Type B pancreatic cell (in vitro differentiated cells): ENCODE results near the gene NRG4. TPM values are rescaled to one million over a fixed set of nuclear protein-coding genes. Genes with fewer than 3 reads are reported as not detected.

Experiments used
- DNase-seq: peaks from one replicate; pipeline ENCODE4 v3.0.0; 2021; ENCODE audit warnings: mixed read lengths; ENCODE audit not compliant: unreplicated experiment; ENCODE audit errors: extremely low spot score
- H3K27ac Mint-ChIP-seq: 2 replicates; pipeline ENCODE4 v1.8.0; 2021; ENCODE audit warnings: mild to moderate bottlenecking, mixed read lengths
- H3K27me3 Mint-ChIP-seq: 2 replicates; pipeline ENCODE4 v1.8.0; 2021; ENCODE audit warnings: mixed read lengths
- H3K36me3 Mint-ChIP-seq: 2 replicates; pipeline ENCODE4 v1.8.0; 2021; ENCODE audit warnings: mixed read lengths
- H3K4me1 Mint-ChIP-seq: one replicate; pipeline ENCODE4 v1.8.0; 2021; ENCODE audit warnings: mixed read lengths; ENCODE audit not compliant: unreplicated experiment
- H3K4me3 Mint-ChIP-seq: 2 replicates; pipeline ENCODE4 v1.8.0; 2021; ENCODE audit warnings: mild to moderate bottlenecking, mixed read lengths
- H3K9me3 Mint-ChIP-seq: 2 replicates; pipeline ENCODE4 v1.8.0; 2021; ENCODE audit warnings: mixed read lengths
- total RNA-seq: library from RNA; stranded (reverse); gene quantifications from 2 replicates; pipeline ENCODE4 v1.2.1, GENCODE V29; 2021; ENCODE audit warnings: low replicate concordance
- TF ChIP-seq, protein P1 (sequence below): fragments of 200-600 bp; sonication (generic); conservative IDR thresholded peaks from 2 replicates; pipeline ENCODE4 v1.5.0; 2021; ENCODE audit warnings: antibody characterized with exemption, mild to moderate bottlenecking

NRG4 gene
- total RNA-seq, 1 donor from 2014 or later = 2.4 TPM

DNA sequence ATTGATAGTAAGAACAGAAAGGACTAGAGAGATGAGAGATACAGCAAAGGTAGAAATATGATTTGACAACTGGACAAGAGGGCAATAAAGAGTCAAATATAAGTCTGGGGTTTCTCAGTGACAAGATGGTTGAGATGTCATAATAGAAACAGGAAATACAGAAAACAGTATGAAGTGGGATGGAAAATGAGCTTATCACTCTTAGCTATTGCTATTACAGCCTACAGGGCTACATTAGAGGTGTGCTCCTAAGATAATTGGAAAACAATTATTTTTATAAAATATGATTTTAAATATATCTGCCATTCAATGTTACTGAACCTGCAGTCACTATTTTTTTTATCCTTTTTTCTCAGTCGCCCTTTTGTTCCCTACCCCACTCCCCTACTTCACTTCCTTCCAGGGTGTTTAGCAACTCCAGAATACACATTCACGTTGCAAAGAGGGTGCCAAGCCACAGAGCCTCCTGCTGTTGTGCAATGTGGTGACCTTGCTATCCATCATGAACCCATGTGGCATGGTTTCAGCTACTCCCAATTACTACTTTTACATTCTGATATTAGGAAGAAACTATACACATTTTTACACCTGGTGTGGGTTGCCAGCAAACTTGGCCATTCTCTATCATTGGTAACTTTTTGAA lies 6.0 kb downstream of the NRG4 start:
- Mint-ChIP-seq H3K36me3 (no peaks in the 10 kb centered on the region), H3K4me1 (no peaks in the 10 kb centered on the region), H3K27me3 (no peaks in the 10 kb centered on the region), H3K4me3 (no peak overlapping the region), H3K27ac (no peak overlapping the region), H3K9me3 (no peaks in the 10 kb centered on the region)
- TF ChIP-seq, protein P1, sequence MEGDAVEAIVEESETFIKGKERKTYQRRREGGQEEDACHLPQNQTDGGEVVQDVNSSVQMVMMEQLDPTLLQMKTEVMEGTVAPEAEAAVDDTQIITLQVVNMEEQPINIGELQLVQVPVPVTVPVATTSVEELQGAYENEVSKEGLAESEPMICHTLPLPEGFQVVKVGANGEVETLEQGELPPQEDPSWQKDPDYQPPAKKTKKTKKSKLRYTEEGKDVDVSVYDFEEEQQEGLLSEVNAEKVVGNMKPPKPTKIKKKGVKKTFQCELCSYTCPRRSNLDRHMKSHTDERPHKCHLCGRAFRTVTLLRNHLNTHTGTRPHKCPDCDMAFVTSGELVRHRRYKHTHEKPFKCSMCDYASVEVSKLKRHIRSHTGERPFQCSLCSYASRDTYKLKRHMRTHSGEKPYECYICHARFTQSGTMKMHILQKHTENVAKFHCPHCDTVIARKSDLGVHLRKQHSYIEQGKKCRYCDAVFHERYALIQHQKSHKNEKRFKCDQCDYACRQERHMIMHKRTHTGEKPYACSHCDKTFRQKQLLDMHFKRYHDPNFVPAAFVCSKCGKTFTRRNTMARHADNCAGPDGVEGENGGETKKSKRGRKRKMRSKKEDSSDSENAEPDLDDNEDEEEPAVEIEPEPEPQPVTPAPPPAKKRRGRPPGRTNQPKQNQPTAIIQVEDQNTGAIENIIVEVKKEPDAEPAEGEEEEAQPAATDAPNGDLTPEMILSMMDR = no peak
- DNase-seq = no peak

DNA sequence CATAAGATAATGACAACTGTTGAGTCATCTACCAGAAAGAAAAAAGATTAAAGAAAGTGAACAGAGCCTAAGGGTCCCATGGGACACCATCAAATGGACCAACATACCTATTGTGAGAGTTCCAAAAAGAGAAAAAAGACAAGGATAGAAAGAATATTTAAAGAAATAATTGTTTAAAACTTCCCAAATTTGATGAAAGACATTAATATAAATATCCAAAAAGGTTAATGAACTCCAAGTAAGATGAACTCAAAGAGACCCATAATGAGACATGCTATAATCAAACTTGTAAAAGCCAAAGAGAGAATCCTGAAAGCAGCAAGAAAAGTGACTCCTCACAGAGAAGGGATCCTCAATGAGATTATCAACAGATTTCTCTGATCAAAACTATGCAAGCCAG lies 8.9 kb downstream of the NRG4 start:
- TF ChIP-seq, protein P1 = no peak
- Mint-ChIP-seq H3K4me3 (no peak overlapping the region), H3K4me1 (no peaks in the 10 kb centered on the region), H3K36me3 (no peaks in the 10 kb centered on the region), H3K9me3 (no peaks in the 10 kb centered on the region), H3K27ac (no peak overlapping the region), H3K27me3 (no peaks in the 10 kb centered on the region)
- DNase-seq = no peak

DNA sequence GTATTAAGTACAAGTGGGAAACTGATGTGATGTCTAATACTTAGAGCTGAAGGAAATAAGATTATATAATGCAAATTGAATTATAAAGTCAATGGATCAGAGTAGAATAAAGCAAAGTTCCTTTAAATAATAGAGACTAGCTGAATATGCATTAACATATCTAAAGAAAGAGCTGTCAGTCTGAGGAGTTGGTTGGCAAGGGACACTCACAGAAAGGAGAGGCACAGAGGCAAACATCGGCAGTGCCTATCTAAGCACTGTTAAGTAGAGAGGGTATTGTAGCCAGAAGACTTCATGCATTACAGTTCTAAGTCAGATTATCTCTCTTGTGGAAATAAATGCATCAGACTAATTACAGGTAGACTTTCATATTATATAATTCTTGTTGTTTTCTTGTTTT lies 16.6 kb downstream of the NRG4 start:
- no peaks in the 10 kb centered on the region for H3K9me3 Mint-ChIP-seq
- H3K27ac Mint-ChIP-seq = no peak overlapping the region
- DNase-seq = no peak
- no peaks in the 10 kb centered on the region for H3K27me3 Mint-ChIP-seq
- TF ChIP-seq, protein P1 = no peak
- H3K4me1 Mint-ChIP-seq = no peaks in the 10 kb centered on the region
- H3K4me3 Mint-ChIP-seq = no peak overlapping the region
- H3K36me3 Mint-ChIP-seq = no peaks in the 10 kb centered on the region

DNA sequence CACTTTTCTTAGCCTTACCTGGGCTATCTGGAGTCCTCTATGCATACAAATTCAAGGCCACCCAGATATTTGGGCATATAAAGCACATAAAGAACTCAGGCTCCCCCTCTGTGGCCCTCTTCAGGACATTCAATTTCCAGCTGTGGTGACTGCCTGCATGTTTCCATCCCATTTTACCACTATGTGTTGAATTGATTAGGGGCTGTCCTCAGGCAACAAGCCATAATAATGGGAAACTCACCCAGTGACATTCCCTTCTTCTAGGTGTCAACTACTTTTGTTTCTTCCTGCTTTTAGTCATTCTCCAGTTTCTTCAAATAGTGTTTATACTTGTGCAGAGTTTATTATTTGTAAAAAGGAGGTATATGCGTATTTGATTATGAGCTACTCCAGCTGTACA lies 18.0 kb downstream of the NRG4 start:
- Mint-ChIP-seq H3K9me3 (no peaks in the 10 kb centered on the region), H3K27ac (no peak overlapping the region), H3K4me1 (no peaks in the 10 kb centered on the region), H3K36me3 (no peaks in the 10 kb centered on the region), H3K27me3 (no peaks in the 10 kb centered on the region), H3K4me3 (no peak overlapping the region)
- no peak for DNase-seq
- TF ChIP-seq, protein P1 = no peak

DNA sequence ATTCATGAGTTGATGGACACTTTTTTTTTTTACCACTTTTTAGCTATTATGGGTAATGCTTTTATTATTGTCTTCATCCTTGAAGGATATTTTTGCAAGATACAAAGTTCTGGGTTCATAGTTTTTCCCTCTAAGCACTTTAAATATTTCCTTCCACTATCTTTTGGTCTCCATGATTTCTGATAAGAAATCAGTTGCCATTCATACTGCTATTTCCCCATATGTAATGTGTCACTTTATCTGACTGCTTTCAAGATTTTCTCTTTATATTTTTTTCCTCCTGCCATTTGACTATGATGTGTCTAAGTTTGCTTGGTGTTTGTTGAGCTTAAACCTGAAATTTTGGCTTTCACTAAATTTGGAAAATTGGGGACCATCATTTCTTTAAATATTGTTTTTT lies 19.3 kb downstream of the NRG4 start:
- Mint-ChIP-seq H3K4me1 (no peaks in the 10 kb centered on the region), H3K27ac (no peak overlapping the region), H3K36me3 (no peaks in the 10 kb centered on the region), H3K27me3 (no peaks in the 10 kb centered on the region), H3K4me3 (no peak overlapping the region), H3K9me3 (no peaks in the 10 kb centered on the region)
- no peak for DNase-seq
- TF ChIP-seq, protein P1 = no peak

DNA sequence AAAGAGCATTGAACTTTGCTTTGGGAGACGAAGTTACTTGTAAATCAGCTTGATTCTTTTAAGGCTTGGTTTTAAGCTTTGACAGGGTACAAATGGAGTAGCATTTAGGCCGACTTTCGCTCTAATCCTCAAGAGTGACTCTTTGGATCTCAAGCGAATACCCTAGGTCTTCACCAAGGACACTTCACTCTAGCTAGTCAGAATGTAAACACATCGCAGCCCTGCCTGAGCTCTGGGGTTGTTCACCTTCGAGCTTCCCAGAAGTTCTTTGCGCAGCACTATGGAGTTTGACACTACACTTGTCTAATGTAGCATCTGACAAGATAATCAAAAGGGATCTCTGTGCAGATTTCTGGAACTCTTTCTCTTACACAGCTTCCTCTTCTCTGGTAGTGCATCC lies 22.3 kb downstream of the NRG4 start:
- TF ChIP-seq, protein P1 = no peak
- Mint-ChIP-seq H3K27me3 (no peaks in the 10 kb centered on the region), H3K4me3 (no peak overlapping the region), H3K27ac (peak overlapping the region; percentile 73), H3K4me1 (no peaks in the 10 kb centered on the region), H3K9me3 (no peaks in the 10 kb centered on the region), H3K36me3 (no peaks in the 10 kb centered on the region)
- DNase-seq = no peak
